ENCODE measurements around the gene MTG2. TPM values are rescaled to one million over a fixed set of nuclear protein-coding genes. Genes with fewer than 3 reads are reported as not detected.
A peak's percentile ranks its signal among the peaks of the same experiment; 100 is the strongest.
"Not testable (repeated sequence)": the region's sequence is repeated elsewhere in the genome, so short reads cannot be mapped to it uniquely, and the experiment has no call there.

Gene MTG2
- total and polyA plus RNA-seq, 2 experiments from 2014 or later: 11.3 to 11.7 TPM

GRCh38 chr20:62147528-62147927 lies 35.3 kb upstream of the MTG2 start (continued):
- TF ChIP-seq ZNF462 (CRISPR knock-in tag; IDR thresholded peaks at IDR 0.05): no peak
- TF ChIP-seq REST (IDR thresholded peaks at IDR 0.05; ENCODE audit: unreplicated experiment): no peak

GRCh38 chr20:62148383-62148782 lies 34.4 kb upstream of the MTG2 start:
- H3K4me3 Mint-ChIP-seq: not testable (repeated sequence)
- H3K4me1 Mint-ChIP-seq: peaks cover 47% of the 10 kb centered on the region

More at GRCh38 chr20:62148383-62148782, 34.4 kb upstream of the MTG2 start:
- not testable (repeated sequence) for H3K27me3 ChIP-seq (ENCODE audit: insufficient read depth); H3K36me3 ChIP-seq (ENCODE audit: insufficient read depth); ATAC-seq; H3K4me3 ChIP-seq; H3F3A ChIP-seq (replicated peaks; ENCODE audit: low read depth); H3K9me2 ChIP-seq (ENCODE audit: insufficient read depth); H3K4me2 ChIP-seq; H3K9me3 Mint-ChIP-seq; H3K27ac Mint-ChIP-seq; H2AFZ ChIP-seq; DNase-seq (ENCODE audit: low spot score)
- H3K79me2 ChIP-seq (replicated peaks; ENCODE audit: insufficient read depth): peaks cover 89% of the 10 kb centered on the region
- peaks cover 23% of the 10 kb centered on the region for H3K27me3 Mint-ChIP-seq (ENCODE audit: insufficient read depth, low read depth, poor library complexity)
- peaks cover 13% of the 10 kb centered on the region for H3K4me1 ChIP-seq (ENCODE audit: insufficient read depth)
- peak overlapping the region; percentile 3; the same call in 1 of the 2 replicates for H3K27ac ChIP-seq (ENCODE audit: low read depth)
- peaks cover 28% of the 10 kb centered on the region for H4K20me1 ChIP-seq (replicated peaks; ENCODE audit: insufficient read depth)
- peaks cover 40% of the 10 kb centered on the region for H3K36me3 Mint-ChIP-seq (ENCODE audit: low read depth)

All from GM23338 (cell line).